Stimulated activated CD4-positive, alpha-beta T cell treated with anti-CD3 and anti-CD28 coated beads, Interleukin-15, amount 100 ng/mL, for 48 hours (primary cell): ENCODE measurements around the gene APIP.

Source experiments
- DNase-seq, 2 donors: peaks; one replicate each; pipeline ENCODE4 v3.0.0-alpha.2; 2020; ENCODE audit warnings: low read depth in 2 of 2

Gene APIP, protein sequence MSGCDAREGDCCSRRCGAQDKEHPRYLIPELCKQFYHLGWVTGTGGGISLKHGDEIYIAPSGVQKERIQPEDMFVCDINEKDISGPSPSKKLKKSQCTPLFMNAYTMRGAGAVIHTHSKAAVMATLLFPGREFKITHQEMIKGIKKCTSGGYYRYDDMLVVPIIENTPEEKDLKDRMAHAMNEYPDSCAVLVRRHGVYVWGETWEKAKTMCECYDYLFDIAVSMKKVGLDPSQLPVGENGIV

GRCh38 chr11:34916015-34916842 is at the start of gene APIP, which contains the start of gene PDHX:
TSS of gene APIP (minus strand) at chr11:34916379. CDS start at chr11:34916284, 95 bp downstream.
TSS of gene PDHX (plus strand) at chr11:34916618. CDS start at chr11:34916656, 38 bp downstream.
- DNase-seq: peak; percentile 97 to 100

DNA sequence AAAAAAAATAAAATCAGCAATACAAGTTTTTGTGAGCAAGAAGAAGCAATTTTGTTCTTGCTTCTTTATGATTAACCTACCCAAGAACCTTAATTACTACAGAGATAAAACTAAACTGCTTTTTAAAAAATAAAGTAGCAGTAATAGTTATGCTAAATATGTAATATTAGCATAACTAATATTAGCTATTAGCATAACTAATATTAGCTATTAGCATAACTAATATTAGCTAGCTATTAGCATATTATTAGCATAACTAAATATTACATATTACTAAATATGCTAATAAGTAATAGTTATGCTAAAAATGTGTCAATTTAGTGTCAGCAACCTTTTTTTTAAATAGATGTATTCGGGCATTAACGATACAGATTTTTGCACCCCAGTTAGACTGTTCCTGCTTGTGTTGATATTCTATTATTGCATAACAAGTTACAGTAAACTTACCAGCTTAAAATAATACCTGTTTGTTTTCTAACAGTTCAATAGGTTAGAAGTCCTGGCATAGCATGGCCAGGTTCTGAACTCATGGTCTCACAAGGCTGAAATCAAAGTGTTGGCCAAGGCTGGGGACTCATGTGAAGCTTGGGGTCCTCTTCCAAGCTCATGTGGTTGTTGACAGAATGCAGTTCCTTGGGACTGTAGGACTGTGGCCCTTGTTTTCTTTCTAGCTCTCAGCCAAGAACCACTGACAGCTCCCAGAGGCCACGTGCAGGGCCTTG is 48.6 kb upstream of the APIP start:
- no peak for DNase-seq

GRCh38 chr11:34963351-34963750 is 47.2 kb upstream of the APIP start:
- DNase-seq: no peak

GRCh38 chr11:34962034-34962433 is 45.9 kb upstream of the APIP start:
- DNase-seq: no peak

GRCh38 chr11:34960277-34960676 is 44.1 kb upstream of the APIP start:
- DNase-seq: no peak

DNA sequence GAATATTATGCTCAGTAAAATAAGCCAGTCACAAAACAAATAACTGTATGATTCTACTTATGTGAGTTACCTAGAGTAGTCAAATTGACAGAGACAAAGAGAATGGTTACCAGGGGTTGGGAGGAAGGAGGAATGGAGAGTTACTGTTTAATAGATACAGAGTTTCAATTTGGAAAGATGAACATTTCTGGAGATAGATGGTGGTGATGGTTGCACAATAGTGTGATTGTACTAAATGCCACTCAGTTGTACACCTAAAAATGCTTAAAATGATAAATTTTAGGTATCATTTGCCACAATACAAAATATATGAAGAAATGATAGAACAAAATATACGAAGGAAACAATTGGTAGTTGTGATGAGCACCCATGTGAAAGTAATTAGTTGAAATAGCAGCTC is 43.6 kb upstream of the APIP start:
- DNase-seq: no peak

DNA sequence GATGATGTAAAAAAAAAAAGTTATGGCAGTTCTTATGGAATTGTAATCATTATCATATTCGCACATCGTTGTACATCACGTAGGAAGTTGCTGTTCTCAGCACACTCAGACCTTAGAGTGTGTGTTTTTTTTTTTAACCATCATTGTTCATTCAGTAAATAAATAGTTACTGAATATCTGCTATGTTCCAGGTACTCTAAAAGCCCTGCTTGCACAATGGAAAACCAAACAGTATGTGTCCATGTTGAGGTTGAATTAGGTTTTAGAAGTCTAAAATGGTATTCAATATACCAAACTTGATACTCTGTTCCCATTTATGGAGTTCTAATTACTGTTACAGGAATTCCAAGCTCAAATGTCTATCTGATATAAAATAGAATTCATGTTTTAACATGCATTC is 41.4 kb upstream of the APIP start:
- no peak for DNase-seq

- no peak for DNase-seq
These were observed 41.0 kb upstream of the APIP start for GRCh38 chr11:34957206-34957605.

GRCh38 chr11:34953955-34954354 is 37.8 kb upstream of the APIP start:
- no peak for DNase-seq

- no peak for DNase-seq
These were observed 32.5 kb upstream of the APIP start for GRCh38 chr11:34948696-34949095.

DNA sequence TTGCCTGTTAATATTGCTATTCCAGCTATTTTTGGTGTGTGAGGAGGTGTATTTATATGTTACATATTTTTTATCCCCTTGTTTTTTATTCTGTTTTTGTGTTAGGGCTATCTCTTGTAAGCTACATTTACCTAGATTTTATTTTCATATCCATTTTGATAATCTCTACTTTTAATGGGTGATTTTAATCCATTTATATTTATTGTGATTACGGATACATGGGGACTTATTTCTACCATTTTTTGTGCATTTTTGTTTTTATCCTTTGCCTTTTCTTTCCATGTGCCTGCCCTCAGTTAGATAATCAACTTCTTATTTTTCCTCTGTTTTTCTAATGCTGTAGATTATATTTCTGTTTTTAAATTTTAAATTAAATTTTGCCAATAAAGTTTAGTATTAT is 28.5 kb upstream of the APIP start:
- DNase-seq: no peak

DNA sequence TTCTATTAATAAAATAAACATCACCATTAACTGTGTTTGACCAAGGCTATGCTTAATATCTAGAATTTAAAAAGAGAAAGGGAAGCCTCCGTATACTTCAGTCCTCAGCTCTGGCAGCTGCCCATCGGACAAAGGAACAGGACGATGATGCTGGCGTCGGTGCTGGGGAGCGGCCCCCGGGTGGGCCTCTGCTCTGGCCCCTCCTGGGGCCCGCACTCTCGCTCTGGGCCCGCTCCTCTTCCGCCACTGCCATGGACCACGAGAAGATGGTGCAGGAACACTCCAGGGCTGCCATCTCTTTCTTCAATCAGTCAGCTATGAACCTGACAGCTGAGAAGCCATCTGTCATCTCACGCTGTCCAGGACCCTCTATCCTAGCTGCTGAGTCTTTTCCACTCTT is 25.5 kb upstream of the APIP start:
- DNase-seq: no peak

- DNase-seq: no peak
These were observed 24.0 kb upstream of the APIP start for GRCh38 chr11:34940026-34940677.

DNA sequence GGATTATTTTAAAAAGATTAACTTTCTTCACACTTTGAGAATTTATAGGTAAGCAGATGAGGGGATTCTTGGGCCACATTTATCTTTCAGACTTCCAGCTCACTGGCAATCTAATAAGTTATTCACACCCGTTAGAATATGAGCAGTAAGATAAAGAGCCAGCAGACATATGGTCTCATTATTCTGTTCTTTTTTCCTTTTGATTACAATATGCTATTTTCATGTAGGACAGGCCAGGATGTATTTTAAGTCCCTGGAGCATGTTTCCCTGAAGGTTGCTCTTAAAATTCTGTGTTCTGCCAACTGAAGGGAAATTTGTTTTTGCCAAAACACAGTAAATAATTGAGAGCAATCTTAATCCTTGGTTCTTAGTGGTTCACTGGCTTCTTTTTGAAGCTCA is 22.4 kb upstream of the APIP start:
- DNase-seq: no peak

- DNase-seq: no peak
These were observed 20.9 kb upstream of the APIP start for GRCh38 chr11:34936945-34937629.

- DNase-seq: no peak
These were observed 13.9 kb upstream of the APIP start for GRCh38 chr11:34929794-34930763.

GRCh38 chr11:34928960-34929680 is 12.9 kb upstream of the APIP start:
- DNase-seq: no peak

DNA sequence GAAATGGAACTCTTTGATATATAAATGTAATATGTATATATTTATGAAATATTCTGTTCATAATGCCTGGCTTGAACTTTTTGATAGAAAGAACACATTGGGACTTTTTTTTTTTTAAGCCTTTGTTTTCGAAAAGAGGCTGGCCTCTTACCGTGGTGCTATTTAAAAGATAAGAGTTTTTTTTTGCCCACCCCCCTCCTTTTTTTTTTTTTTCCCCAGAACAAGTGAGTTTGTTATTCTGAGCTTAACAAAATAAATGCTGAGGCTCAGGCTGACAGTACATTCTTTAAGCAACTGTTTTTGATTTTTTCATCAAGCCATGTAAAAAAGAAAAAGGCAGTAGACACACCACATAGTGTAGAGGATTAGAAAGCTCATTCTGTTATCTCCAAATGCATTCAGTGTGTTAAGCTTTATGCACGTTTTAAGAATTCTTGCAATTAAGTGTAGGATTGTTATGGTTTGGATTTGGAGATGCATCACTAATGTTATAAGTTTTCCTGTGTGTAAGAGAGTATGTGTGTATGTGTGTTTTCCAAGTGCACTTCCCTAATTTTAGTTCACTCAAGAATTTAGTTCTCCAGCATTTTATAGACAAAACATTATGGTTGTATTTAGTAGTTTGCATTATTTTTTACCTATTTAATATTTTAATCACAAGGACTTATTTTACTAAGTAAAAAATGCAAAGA is 12.2 kb upstream of the APIP start:
- DNase-seq: no peak

- DNase-seq: no peak
These were observed 10.6 kb upstream of the APIP start for GRCh38 chr11:34926831-34927132.
